ENCODE results near the gene CHRM5. TPM values are rescaled to one million over a fixed set of nuclear protein-coding genes. Genes with fewer than 3 reads are reported as not detected.
"Not testable (repeated sequence)": the region's sequence is repeated elsewhere in the genome, so short reads cannot be mapped to it uniquely, and the experiment has no call there.

CHRM5 gene
- polyA plus RNA-seq, 6 donors from 2014 or later, result 0.09 TPM; not detected in 5

GRCh38 chr15:34010921-34011320 is 42.6 kb downstream of the CHRM5 start:
- DNase-seq, result no peak
- H3K4me1 Mint-ChIP-seq, result peaks cover 0 to 3% (median 0%) of the 10 kb centered on the region in 3 donors
- no peak for ATAC-seq (ENCODE audit: low read depth in 2 of 2)
- H3K4me3 Mint-ChIP-seq, result no peak overlapping the region
- peak overlapping the region in 1 of 6 donors; percentile 91 for H3K27ac Mint-ChIP-seq
- H3K36me3 Mint-ChIP-seq, result no peaks in the 10 kb centered on the region
- H3K9me3 Mint-ChIP-seq, result no peaks in the 10 kb centered on the region
- no peaks in the 10 kb centered on the region for H3K27me3 Mint-ChIP-seq

- H3K27me3 Mint-ChIP-seq, result no peaks in the 10 kb centered on the region
- H3K4me3 Mint-ChIP-seq, result no peak overlapping the region
- no peaks in the 10 kb centered on the region for H3K9me3 Mint-ChIP-seq
- no peaks in the 10 kb centered on the region for H3K36me3 Mint-ChIP-seq
- peaks cover 0 to 3% (median 0%) of the 10 kb centered on the region in 3 donors for H3K4me1 Mint-ChIP-seq
- ATAC-seq (ENCODE audit: low read depth in 2 of 2), result no peak
- peak overlapping the region in 1 of 6 donors; percentile 54 for H3K27ac Mint-ChIP-seq
- no peak for DNase-seq
These were observed 43.2 kb downstream of the CHRM5 start for GRCh38 chr15:34011481-34011880.

DNA sequence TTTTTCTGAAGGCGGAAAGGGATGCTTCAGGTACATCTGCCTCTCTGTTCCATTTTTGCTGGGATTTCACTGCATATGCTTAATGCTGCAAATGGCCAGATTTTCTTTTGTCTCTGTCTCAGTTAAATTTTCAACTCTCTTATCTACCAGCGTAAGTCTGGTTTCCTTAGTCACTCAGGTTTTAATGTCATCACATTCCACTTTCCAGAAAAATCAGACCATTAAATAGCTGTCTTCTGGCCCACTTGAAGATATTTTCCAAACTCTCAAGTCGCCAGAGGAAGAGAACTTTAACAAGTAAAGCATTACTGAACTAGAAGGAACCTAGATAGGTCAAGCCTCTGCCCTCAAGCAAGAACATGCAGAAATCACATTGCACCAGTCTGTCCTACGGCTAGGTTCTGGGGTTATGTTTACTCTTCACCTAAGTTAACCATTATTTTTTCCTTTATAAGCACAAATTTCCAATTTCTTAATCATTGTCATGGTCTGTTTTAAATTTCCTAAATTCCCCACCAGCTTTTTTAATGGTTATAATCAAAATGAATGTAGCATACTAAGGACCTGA is 44.2 kb downstream of the CHRM5 start:
- Mint-ChIP-seq H3K27ac (peak overlapping the region in 2 of 6 donors; percentile 33 to 88), H3K4me3 (no peak overlapping the region), H3K36me3 (no peaks in the 10 kb centered on the region), H3K4me1 (peaks cover 0 to 3% (median 0%) of the 10 kb centered on the region in 3 donors), H3K9me3 (no peaks in the 10 kb centered on the region), H3K27me3 (no peaks in the 10 kb centered on the region)
- DNase-seq (no peak), ATAC-seq (ENCODE audit: low read depth in 2 of 2) (no peak)

DNA sequence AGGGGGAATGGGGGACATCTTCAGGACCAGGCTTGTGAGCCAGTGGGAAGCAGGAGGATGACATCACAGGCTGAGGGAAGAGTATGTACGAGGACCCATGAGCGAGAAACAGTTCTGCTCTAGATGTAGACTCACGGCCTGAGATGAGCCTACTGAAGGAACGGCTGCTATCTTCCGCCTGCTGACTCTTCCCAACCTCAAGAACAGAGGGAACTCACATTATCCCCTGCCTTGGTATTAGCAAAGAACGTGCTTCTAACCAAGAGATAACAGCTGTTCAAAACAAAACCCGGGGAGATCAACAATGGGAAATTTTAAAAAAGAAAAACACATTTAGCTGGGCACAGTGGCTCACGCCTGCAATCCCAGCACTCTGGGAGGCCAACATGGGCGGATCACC is 45.4 kb downstream of the CHRM5 start:
- Mint-ChIP-seq H3K27ac (no peak overlapping the region), H3K4me3 (no peak overlapping the region), H3K9me3 (peaks cover 0 to 6% (median 3%) of the 10 kb centered on the region in 7 donors), H3K36me3 (peaks cover 0 to 5% of the 10 kb centered on the region in 2 donors), H3K4me1 (peaks cover 0 to 5% (median 3%) of the 10 kb centered on the region in 3 donors), H3K27me3 (no peaks in the 10 kb centered on the region)
- DNase-seq (no peak), ATAC-seq (ENCODE audit: low read depth in 2 of 2) (no peak)

GRCh38 chr15:34014556-34014955 is 46.3 kb downstream of the CHRM5 start:
- H3K4me1 Mint-ChIP-seq, result peaks cover 0 to 5% (median 3%) of the 10 kb centered on the region in 3 donors
- H3K36me3 Mint-ChIP-seq, result peaks cover 0 to 5% of the 10 kb centered on the region in 2 donors
- no peak overlapping the region for H3K4me3 Mint-ChIP-seq
- ATAC-seq (ENCODE audit: low read depth in 2 of 2) (no peak), DNase-seq (no peak)
- H3K27me3 Mint-ChIP-seq, result no peaks in the 10 kb centered on the region
- peak overlapping the region in 1 of 6 donors; percentile 76 for H3K27ac Mint-ChIP-seq
- H3K9me3 Mint-ChIP-seq, result peaks cover 0 to 6% (median 3%) of the 10 kb centered on the region in 7 donors

DNA sequence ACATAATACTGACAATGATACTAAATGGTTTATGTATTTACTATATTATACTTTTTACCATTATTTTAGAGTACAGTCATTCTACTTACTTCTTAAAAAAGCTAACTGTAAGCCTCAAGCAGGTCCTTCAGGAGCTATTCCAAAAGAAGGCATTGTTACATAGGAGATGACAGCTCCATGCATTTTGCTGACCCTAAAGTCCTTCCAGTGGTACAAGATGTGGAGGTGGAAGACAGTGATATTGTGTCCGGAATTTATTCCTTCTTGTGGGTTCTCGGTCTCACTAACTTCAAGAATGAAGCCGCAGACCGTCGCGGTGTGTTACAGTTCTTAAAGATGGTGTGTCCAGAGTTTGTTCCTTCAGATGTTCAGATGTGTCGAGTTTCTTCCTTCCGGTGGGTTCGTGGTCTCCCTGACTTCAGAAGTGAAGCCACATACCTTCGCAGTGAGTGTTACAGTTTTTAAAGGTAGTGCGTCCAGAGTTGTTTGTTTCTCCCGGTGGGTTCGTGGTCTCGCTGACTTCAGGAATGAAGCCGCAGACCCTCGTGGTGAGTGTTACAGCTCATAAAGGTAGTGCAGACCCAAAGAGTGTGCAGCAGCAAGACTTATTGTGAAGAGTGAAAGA is 49.8 kb downstream of the CHRM5 start:
- Mint-ChIP-seq H3K27ac (no peak overlapping the region), H3K36me3 (peaks cover 0 to 6% of the 10 kb centered on the region in 2 donors), H3K4me3 (peak overlapping the region in 1 of 8 donors; percentile 24), H3K27me3 (no peaks in the 10 kb centered on the region), H3K9me3 (peaks cover 0 to 6% (median 3%) of the 10 kb centered on the region in 7 donors), H3K4me1 (peaks cover 0 to 5% (median 5%) of the 10 kb centered on the region in 3 donors)
- DNase-seq (no peak), ATAC-seq (ENCODE audit: low read depth in 2 of 2) (no peak)

DNA sequence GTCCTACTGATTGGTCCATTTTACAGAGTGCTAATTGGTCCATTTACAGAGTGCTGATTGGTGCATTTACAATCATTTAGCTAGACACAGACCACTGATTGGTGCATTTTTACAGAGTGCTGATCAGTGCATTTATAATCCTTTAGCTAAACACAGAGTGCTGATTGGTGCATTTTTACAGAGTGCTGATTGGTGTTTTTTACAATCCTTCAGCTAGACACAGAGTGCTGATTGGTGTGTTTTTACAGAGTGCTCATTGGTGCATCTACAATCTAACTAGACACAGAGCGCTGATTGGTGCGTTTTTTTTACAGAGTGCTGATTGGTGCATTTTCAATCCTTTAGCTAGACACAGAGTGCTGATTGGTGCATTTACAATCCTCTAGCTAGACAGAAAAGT is 50.4 kb downstream of the CHRM5 start:
- not testable (repeated sequence) for H3K9me3 Mint-ChIP-seq

DNA sequence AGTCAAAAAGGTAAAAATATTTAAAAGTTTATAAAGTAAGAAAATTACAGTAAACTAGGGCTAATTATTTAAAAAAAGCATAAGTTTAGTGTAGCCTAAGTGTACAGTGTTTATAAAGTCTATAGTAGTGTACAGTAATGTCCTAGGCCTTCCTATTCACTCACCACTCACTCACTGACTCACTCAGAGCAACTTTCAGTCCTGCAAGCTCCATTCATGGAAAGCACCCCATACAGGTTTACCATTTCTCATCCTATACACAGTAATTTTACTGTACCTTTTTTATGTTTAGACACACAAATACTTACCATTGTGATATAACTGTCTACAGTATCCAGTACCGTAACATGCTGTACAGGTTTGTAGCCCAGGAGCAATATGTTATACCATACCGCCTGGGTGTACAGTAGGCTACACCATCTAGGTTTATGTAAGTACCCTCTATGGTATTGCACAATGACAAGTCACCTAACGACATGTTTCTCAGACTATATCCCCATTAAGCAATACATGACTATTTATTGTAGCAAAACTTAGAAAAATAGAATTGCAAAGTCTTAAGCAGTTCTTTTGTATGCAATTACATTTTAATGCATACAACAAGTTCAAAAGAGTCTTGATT is 51.2 kb downstream of the CHRM5 start:
- no peak for DNase-seq
- Mint-ChIP-seq H3K9me3 (peaks cover 0 to 6% (median 3%) of the 10 kb centered on the region in 7 donors), H3K36me3 (peaks cover 0 to 9% of the 10 kb centered on the region in 2 donors), H3K27me3 (no peaks in the 10 kb centered on the region), H3K4me3 (no peak overlapping the region), H3K27ac (no peak overlapping the region), H3K4me1 (peaks cover 0 to 8% (median 5%) of the 10 kb centered on the region in 3 donors)
- no peak for ATAC-seq (ENCODE audit: low read depth in 2 of 2)

More for the DNA sequence above, 50.4 kb downstream of the CHRM5 start:
- not testable (repeated sequence) for H3K36me3 Mint-ChIP-seq; ATAC-seq (ENCODE audit: low read depth in 2 of 2); H3K4me3 Mint-ChIP-seq; H3K27ac Mint-ChIP-seq; DNase-seq; H3K27me3 Mint-ChIP-seq; H3K4me1 Mint-ChIP-seq

- H3K36me3 Mint-ChIP-seq, result peaks cover 0 to 4% of the 10 kb centered on the region in 2 donors
- H3K4me1 Mint-ChIP-seq, result peaks cover 0 to 8% (median 5%) of the 10 kb centered on the region in 3 donors
- peaks cover 0 to 6% (median 3%) of the 10 kb centered on the region in 7 donors for H3K9me3 Mint-ChIP-seq
- no peak overlapping the region for H3K27ac Mint-ChIP-seq
- no peaks in the 10 kb centered on the region for H3K27me3 Mint-ChIP-seq
- ATAC-seq (ENCODE audit: low read depth in 2 of 2) (no peak), DNase-seq (no peak)
- H3K4me3 Mint-ChIP-seq, result no peak overlapping the region
These were observed 55.6 kb downstream of the CHRM5 start for GRCh38 chr15:34023907-34024306.

DNA sequence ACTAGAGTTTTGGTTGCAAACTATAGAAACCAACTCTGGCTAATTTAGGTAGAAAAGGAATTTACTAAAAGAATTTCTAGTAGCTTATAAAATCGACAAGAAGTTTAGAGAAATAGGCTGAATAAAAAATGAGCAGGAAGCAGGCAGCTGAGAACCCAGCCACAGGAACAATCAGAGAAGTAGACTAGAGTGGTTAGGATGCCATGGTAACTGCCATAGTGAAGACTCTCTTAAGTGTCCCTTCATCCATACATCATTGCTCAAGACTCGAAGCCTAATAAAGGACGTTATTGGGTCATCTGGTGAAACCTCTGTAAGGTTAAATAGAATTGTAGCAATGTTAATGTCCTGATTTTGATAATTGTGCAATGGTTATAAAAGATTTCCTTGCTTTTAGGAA is 57.0 kb downstream of the CHRM5 start:
- ATAC-seq (ENCODE audit: low read depth in 2 of 2) (no peak), DNase-seq (no peak)
- peaks cover 0 to 8% (median 5%) of the 10 kb centered on the region in 3 donors for H3K4me1 Mint-ChIP-seq
- peaks cover 0 to 4% of the 10 kb centered on the region in 2 donors for H3K36me3 Mint-ChIP-seq
- H3K9me3 Mint-ChIP-seq, result peaks cover 0 to 6% (median 3%) of the 10 kb centered on the region in 7 donors
- peak overlapping the region in 2 of 6 donors; percentile 9 to 21 for H3K27ac Mint-ChIP-seq
- peak overlapping the region in 1 of 8 donors; percentile 76 for H3K4me3 Mint-ChIP-seq
- no peaks in the 10 kb centered on the region for H3K27me3 Mint-ChIP-seq

DNA sequence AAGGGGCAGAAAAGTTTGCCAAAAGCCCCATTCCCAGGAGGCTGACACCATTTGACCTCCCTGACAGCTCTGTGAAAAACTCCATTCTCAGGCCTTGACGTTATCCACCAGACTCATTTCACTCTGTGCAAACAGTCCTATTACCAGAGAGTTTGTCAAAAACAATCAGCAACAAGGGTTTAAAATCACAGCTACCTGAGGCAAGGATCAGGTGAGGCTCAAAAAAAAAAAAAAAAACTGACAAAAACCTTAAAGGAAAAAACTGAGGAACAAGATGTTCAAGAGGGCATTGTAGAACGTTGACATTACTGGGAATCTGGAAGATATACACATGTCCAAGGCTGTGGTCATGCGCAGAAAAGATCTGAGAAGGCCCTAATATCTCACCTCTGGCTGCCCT is 59.3 kb downstream of the CHRM5 start:
- Mint-ChIP-seq H3K9me3 (peaks cover 0 to 6% (median 3%) of the 10 kb centered on the region in 7 donors), H3K27me3 (no peaks in the 10 kb centered on the region), H3K27ac (no peak overlapping the region), H3K4me3 (no peak overlapping the region), H3K4me1 (peaks cover 0 to 8% (median 0%) of the 10 kb centered on the region in 3 donors), H3K36me3 (peaks cover 0 to 4% of the 10 kb centered on the region in 2 donors)
- DNase-seq (no peak), ATAC-seq (ENCODE audit: low read depth in 2 of 2) (no peak)

- Mint-ChIP-seq H3K9me3 (peaks cover 0 to 6% (median 3%) of the 10 kb centered on the region in 7 donors), H3K27me3 (no peaks in the 10 kb centered on the region), H3K4me1 (peaks cover 0 to 3% (median 0%) of the 10 kb centered on the region in 3 donors), H3K27ac (no peak overlapping the region), H3K4me3 (no peak overlapping the region), H3K36me3 (no peaks in the 10 kb centered on the region)
- ATAC-seq (ENCODE audit: low read depth in 2 of 2) (no peak), DNase-seq (no peak)
These were observed 63.9 kb downstream of the CHRM5 start for GRCh38 chr15:34031987-34032760.
